NK-92 (cell line): Measurements from ENCODE around the gene TOMM20.
"Not testable (repeated sequence)": the region's sequence is repeated elsewhere in the genome, so short reads cannot be mapped to it uniquely, and the experiment has no call there.

Source experiments
- DNase-seq: peaks from one replicate; lab custom pipeline; 2025; ENCODE audit not compliant: unreplicated experiment; lab: John Stamatoyannopoulos, UW

TOMM20 gene

DNA sequence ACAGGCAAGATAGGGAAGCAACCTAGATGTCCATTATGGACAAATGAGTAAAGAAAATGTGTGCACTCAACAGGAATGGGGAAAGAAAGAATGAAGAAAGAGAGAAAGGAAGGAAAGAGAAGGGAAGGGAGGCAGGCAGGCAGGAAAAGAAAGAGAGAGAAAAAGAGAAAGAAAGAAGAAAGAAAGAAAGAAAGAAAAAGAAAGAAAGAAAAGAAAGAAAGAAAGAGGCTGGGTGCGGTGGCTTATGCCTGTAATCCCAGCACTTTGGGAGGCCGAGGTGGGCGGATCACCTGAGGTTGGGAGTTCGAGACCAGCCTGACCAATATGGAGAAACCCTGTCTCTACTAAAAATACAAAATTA is 48.4 kb downstream of the TOMM20 start:
- DNase-seq = not testable (repeated sequence)

DNA sequence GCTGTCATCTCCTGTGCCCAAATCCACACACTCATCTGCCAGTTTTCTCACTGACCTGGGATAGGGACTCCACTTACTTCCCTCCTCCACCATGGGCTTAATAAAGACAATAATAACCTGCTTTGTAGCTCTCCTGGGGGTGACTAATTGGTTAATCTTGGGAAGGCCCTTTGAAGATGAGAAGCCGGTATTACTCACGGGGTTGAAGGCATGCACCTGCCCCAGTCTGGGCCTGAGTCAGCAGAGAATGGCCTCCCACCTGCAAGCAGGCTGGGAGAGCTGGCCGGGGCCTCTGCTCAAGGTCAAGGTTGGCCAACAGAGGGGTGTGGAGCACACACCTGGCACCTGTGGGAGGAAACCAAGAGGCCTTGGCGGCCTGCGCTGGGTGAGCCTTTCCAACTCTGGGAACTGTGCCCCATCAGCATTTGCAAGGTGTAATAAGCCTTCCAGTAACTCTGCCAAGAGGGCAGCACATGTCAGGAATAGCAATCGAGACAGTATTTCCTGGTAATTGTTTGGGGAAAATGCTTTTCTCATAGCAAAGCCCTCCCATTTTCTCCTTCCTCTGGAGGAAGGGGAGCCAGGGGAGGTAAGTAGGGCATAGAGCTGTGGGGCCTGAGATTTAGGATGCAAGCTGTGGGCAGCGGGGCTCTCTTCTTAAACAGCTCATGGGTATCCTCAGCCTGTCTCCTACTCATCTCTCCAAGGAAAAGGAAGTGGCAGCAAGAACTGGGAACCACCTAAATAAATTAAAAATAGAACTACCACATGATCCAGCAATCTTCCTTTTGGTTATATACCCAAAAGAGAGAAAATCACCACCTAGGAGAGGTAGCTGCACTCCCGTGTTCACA is 49.0 kb downstream of the TOMM20 start:
- DNase-seq = no peak

DNA sequence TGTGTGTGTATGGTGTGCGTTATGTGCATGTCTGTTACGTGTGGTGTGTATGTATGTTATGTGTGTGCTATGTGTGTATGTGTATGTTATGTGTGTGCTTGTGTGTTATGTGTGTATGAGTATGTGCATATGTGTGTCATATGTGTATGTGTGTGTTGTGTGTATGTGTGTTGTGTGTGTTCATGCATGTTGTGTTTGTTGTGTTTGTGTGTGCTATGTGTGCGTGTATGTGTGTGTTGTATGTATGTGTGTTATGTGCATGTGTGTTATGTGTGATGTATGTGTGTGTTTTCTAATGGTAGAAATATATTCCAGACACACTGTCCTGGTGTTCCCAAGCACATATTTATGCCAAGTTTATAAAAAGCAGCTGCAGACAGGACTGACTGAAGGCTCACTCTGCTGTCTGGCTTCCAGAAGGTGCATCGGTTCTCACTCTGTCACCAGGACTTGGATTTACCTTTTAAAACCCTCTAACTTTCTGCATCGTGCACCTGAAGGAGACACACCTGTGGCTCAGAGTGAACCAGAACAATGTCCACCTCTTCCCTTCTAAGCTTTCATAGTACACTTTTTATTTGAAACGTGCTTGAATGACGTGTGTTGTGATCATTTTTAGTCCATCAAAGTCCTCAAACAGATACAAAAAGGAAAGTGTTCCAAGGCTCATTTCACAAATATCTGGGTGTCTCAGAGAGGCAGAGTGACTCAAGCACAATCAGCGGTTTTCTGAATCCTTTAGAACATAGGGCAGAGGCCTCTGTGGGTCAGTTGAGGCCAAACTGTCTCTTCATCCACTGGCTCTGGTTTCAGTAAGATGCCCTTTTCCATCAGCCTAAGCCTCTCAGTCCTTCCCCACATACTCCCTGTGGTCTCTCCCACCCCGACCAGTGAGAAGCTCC is 49.9 kb downstream of the TOMM20 start:
- no peak for DNase-seq

DNA sequence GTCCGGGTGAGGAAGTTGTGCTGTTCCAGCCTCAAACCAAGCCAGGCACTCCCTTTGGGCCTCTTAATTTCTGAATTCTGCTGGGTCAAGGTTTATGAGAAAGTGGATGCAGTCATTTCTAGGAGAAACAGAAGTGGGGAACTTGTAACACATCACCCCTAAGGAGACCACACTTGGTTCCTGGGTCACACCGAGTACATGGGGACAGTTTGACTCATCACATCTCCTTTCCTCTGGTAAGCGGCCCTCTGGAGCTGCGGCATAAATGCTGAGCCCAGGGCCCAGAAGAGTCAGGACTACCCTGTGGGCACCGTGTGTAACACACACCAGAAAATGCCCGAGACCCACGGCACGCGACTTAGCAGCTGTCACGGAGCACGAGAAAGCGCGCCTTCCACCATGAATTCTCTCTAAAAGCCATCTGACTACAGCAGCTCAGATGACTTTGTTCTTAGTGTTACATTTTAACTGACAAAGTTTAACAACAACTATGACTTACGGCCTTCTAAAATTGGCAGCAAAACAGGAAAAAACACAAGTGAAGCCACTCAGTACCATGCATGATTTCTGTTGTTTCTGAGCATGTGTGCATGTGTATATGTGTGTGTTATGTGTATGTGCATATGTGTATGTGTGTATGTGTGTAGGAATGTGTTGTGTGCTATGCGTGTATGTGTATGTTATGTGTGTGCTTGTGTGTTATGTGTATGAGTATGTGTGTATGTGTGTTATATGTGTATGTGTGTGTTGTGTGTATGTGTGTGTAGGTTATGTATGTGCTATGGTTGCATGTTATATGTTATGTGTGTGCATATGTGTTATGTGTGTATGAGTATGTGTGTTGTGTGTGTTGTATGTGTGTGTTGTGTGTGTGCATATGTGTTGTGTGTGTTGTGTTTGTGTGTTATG is 50.8 kb downstream of the TOMM20 start:
- DNase-seq = no peak

DNA sequence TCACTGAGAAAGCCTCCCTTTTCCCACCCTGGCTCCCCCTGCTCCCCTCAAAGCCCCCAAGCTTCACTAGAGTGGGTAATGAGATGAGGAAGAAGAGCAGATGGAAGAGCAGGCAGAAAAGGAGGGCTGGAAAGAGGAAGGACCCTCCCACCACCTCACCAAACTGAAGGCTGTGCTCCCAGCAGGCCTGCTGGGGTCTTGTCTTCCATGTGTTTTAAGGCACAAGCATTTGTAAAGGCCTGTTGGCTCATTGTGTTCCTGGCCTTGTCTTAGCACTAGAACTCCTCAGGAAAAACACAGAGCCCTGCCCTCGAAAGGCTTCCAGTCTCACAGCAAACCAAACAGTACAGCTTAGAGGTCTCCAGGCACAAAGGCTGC is 51.5 kb downstream of the TOMM20 start:
- DNase-seq = no peak

DNA sequence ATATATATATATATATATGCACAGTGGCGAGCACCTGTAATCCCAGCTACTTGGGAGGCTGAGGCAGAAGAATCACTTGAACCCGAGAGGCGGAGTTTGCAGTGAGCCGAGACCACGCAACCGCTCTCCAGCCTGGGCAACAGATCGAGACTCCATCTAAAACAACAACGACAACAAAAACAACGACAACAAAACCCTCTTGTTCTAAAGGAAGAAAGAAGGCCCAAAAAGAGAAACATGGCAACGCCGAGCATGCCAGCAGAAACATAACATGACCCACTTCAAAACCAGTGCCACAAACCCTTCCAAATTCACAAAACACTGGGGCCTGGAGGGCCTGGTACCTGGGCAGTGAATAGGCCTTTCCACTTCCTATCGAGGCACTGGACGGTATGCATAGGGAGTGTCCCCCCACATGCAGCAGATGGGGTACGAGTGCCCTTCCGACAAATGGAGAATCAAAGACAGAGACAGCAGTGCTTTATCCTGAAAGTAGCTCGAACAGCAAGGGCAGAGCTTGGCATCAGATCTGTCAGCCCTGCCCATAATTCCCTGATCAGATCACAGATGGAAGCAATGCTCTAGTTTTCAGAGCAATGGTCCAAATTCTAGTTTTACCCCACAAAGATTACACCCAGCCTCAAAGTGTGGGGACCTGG is 52.0 kb downstream of the TOMM20 start:
- DNase-seq = no peak

DNA sequence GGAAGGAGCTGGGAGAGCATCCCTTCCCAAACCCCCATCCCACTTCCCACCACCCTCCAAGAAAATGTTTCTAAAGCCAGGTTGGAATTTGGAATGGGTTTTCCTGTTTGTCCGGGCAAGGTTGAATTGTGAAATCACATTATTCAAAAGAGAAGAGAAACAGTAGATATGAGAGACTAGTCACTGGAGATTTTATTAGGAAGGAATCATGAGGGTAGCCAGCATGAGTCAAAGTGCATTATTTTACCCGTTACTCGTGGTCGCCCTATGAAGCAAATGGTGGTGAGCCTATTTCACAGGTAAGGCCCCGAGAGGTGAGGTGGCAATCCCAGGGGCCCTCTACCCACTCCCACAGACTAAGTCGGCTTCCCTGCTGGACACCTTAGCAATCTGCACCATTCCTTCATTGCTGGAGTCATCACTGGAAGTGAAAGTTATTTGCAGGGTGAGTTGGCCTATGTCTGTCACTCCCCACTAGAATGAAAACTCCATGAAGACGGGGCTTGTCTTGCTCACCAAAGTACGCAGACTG is 52.8 kb downstream of the TOMM20 start:
- no peak for DNase-seq

DNA sequence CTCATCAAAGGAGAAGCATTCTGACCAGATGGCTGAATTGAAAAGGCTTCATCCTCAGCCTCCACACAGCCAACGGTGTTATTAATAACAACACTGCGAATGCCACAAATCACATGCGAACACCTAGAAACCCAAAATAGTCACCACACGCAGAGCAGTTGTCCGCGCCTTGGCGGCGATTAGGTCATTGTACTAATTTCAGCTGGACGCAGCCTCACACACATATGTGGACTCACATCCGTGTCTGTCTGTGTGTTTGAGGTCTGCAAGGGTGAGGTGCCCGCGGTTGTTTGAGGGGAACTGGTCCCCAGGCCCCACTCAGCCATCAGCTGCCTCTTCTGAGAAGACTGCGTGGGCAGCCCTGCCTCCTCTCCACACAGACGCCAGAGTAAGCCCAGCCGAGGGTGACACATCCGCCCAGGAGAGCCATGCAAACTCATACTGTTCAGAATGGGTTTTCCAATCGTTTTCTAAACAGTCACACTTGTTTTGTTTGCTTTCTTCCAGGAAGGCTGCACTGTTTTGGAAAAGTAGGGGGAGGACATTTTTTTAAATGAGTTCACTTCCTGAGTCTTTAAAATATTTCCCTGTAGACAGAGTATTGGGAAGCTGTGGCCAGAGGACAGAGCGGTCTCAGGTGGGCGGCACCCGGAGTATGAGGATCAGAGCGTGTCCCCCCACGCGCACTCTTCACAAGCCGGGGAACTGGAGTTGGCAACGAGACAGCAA is 53.4 kb downstream of the TOMM20 start:
- no peak for DNase-seq

DNA sequence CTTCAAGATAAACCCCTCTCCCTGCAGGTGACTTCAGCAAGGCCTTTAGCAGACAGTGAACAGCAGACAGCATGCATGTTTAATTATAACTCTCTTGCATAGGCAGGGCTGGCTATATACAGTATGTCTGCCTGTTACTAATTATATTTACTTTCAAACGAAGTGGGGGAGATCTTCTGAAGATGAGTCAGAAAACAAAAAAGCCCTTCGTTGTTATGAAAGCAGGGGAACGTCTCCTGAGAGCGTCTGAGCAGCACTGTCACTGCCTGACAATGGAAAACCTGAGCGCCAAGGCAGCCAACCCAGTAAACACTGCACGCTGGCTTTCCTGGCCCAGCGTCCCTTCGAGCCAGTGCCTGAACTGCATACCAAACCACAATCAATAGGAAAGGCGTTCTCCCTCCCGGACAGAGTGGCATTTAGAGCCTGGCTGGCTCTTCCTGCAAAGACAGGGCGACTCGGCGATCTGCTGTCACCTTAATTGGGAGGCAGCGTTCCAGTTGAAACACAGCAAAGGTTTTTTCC is 54.1 kb downstream of the TOMM20 start:
- DNase-seq = no peak

DNA sequence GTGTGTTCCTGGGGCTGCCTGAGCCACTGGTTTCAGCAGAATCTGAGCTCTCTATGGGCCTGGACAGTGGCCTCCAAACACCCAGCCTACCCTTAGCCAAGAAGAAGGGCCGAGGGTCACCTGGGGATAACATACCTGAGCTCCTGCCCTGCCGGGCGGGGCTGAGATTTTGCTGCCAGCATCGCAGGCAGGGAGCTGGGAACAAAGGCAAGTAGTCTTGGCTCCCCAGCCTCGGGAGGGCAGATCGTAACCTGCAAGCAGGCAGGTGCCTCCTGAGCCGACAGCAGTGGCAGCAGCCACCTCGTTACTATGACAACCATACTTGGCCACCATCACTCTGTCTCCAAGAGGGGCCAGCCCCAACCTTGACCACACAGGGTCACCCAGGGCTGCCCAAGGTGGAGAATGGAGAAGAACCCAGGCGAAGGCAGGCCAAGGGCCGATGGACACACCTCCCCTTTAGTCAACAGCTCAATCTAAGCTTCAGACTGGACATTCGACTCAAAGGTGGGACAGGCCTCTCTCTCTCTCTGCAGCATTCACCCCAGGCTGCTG is 54.6 kb downstream of the TOMM20 start:
- no peak for DNase-seq

DNA sequence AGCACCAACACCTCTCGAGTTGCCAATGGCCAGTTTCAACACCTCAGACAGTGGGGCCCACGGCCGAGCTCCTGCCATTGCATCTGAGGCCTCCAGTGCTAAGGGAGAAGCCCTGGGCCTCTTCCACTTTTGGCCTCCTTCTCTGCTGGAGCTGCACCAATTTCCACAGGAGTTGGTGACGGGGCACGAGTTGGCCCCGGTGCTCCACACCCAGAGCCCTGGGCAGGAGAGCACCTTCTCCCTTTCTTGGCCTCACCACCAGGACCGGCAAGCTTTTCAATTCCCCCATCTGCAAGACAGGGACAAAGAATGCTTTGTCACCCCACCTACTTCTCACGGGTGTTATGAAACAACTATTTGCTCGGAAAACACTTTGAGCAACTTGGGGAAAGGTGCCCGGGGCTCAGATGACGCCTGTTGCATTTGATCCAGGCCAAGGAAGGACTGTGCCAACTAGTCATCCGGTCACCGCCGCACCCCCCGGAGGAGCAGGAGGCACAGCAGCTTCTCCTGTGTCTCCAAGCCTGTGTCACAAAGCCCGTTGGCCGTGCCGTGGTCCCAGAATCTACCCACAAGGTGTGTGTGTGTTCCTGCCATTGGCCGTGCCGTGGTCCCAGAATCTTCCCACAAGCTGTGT is 55.2 kb downstream of the TOMM20 start:
- DNase-seq = no peak

DNA sequence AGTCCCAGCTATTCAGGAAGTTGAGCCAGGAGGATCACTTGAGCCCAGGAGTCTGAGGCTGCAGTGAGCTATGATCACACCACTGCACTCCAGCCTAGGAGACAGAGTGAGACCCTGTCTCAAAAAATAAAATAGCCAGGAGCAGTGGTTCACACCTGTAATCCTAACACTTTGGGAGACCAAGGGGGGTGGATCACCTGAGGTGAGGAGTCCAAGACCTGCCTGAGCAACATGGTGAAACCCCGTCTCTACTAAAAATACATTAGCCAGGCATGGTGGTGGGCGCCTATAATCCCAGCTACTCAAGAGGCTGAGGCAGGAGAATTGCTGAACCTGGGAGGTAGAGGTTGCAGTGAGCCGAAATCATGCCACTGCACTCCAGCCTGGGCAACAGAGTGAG is 56.1 kb downstream of the TOMM20 start:
- not testable (repeated sequence) for DNase-seq

DNA sequence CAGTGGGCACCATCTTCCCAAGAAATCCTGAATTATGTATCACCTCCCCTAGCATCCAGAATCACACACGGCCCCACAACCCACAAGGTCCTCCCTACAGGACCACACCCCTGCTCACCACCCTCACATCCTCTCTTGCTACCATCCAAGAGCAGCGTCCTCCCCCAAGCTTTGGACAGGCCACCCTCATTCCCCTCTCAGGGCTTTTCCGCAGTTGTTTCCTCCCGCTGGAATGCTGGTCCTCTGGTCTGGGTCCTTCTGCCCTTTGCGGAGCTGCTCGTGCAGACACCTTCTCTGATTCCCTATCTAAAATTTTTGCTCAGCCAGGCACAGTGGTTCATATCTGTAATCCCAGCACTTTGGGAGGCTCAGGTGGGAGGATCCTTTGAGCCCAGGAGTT is 56.5 kb downstream of the TOMM20 start:
- no peak for DNase-seq

DNA sequence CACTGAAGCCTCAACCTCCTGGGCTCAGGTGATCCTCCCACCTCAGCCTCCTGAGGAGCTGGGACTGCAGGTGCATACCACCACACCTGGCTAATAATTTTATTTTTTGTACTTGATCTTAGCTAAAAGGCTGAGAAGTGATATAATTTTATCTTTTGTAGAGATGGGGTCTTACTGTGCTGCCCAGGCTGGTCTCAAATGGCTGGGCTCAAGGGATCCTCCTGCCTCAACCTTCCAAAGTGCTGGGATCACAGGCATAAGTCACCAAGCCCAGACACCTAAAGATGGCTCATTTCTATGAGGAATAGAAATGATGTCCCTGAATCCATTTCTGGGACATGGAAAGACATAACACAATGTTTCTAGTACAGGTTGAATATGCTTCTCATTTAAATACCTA is 57.8 kb downstream of the TOMM20 start:
- DNase-seq = no peak

DNA sequence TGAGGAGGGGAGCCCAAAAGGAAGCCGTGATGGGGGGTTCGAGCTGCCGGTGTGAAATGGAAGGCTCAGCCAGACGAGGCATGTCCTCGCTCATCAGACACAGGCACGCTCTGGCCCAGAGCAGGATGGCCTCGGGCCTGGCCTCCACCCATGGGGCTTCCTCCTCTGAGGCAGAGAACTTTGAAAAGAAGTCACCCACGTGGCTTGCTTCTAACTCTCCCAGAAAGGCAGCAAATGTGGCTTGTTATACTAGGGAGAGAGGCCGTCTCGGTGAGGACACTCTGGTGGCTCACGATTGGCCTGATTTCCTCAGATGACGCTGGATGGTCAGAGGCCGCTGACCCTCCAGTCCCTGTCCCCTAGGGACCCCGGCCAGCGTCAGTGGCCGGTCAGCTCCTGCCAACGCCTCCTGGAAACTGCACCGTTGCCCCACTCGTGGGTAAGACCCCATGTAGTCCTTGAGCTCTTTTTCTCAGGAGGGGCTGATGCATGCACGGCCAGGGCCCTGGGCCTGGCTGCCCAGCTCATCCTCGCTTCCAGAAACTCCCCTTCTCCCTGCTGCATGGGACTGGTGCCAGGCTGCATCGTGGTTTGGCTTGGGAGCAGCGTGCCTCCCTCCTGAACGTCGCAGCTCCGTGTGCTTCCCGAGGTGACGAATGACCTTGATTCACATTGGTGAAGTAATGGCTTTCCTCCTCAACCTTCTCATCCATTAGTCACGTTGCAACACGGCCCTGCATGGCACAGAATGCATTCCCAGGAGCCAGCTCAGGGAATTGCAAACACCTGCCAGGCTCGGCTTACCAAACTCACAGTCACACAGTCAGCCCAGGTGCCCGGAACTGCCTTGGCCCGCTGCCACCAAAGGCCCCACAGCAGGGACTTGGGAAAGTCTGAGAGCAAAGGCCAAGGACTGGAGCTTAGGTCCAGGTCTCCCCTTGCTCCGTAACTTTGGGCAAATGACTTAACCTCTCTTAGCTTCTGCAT is 58.8 kb downstream of the TOMM20 start:
- DNase-seq = no peak

DNA sequence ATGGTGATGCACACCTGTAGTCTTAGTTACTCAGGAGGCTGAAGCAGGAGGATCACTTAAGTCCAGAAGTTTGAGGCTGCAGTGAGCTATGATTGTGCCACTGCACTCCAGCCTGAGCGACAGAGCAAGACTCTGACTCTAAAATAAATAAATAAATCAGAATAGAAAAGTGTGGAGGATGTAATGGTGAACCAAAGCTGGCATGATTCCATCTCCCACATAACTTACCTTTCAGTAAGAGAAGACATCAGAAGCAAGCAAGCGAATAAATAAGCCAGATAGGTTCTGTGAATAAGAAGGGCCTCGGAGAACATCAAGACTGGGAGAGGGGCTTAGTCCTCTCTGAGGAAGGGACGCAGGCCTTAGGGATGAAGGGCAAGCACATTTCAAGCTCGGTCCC is 59.5 kb downstream of the TOMM20 start:
- DNase-seq = no peak
